Measurements from ENCODE around the gene GPR75. TPM values are rescaled to one million over a fixed set of nuclear protein-coding genes. Genes with fewer than 3 reads are reported as not detected.

The GPR75 gene
- total and polyA plus RNA-seq, 2 donors from 2014 or later = 0.17 to 2.4 TPM

GRCh38 chr2:53874401-53874950 lies 14.7 kb upstream of the GPR75 start:
- no peak for DNase-seq
- no peaks in the 10 kb centered on the region for H3K9me3 ChIP-seq (ENCODE audit: control insufficient read depth in 2 of 3, insufficient read depth in 1 of 3, low read length in 3 of 3)
- TF ChIP-seq CTCF (IDR thresholded peaks at IDR 0.05; ENCODE audit: borderline replicate concordance, extremely low read depth, insufficient read depth) = no peak
- no peaks in the 10 kb centered on the region for H3K4me1 ChIP-seq (ENCODE audit: control insufficient read depth in 2 of 3, insufficient read depth in 2 of 3, low read depth in 1 of 3, low read length in 3 of 3)
- intact Hi-C loops (cut with DNase I) = no loop called here
- H3K27ac ChIP-seq (ENCODE audit: low read depth in 2 of 2, low read length in 2 of 2) = no peak overlapping the region
- FAIRE-seq = no peak
- no peaks in the 10 kb centered on the region for H3K27me3 ChIP-seq (ENCODE audit: control insufficient read depth, insufficient read depth, low read length)
- H3K4me3 ChIP-seq (ENCODE audit: low read length in 3 of 3) = no peak overlapping the region
- no peak overlapping the region for H3K9ac ChIP-seq (ENCODE audit: low read length in 3 of 3)
- H3K36me3 ChIP-seq (ENCODE audit: control insufficient read depth in 2 of 3, insufficient read depth in 3 of 3, low read length in 3 of 3) = peaks cover 3 to 16% (median 4%) of the 10 kb centered on the region in 3 donors

GRCh38 chr2:53867773-53868172 lies 8.0 kb upstream of the GPR75 start:
- H3K4me1 ChIP-seq (ENCODE audit: control insufficient read depth in 2 of 3, insufficient read depth in 2 of 3, low read depth in 1 of 3, low read length in 3 of 3) = no peaks in the 10 kb centered on the region
- H3K9me3 ChIP-seq (ENCODE audit: control insufficient read depth in 2 of 3, insufficient read depth in 1 of 3, low read length in 3 of 3) = no peaks in the 10 kb centered on the region
- no peak overlapping the region for H3K4me3 ChIP-seq (ENCODE audit: low read length in 3 of 3)
- TF ChIP-seq CTCF (IDR thresholded peaks at IDR 0.05; ENCODE audit: borderline replicate concordance, extremely low read depth, insufficient read depth) = no peak
- no peak overlapping the region for H3K9ac ChIP-seq (ENCODE audit: low read length in 3 of 3)
- no peaks in the 10 kb centered on the region for H3K27me3 ChIP-seq (ENCODE audit: control insufficient read depth, insufficient read depth, low read length)
- no peak for DNase-seq
- FAIRE-seq = no peak
- H3K27ac ChIP-seq (ENCODE audit: low read depth in 2 of 2, low read length in 2 of 2) = no peak overlapping the region
- peaks cover 0 to 12% (median 9%) of the 10 kb centered on the region in 3 donors for H3K36me3 ChIP-seq (ENCODE audit: control insufficient read depth in 2 of 3, insufficient read depth in 3 of 3, low read length in 3 of 3)
- intact Hi-C loops (cut with DNase I) = no loop called here

- Histone ChIP-seq H3K36me3 (ENCODE audit: control insufficient read depth in 2 of 3, insufficient read depth in 3 of 3, low read length in 3 of 3) (peaks cover 0 to 12% (median 9%) of the 10 kb centered on the region in 3 donors), H3K27ac (ENCODE audit: low read depth in 2 of 2, low read length in 2 of 2) (no peak overlapping the region), H3K4me3 (ENCODE audit: low read length in 3 of 3) (no peak overlapping the region), H3K9ac (ENCODE audit: low read length in 3 of 3) (no peak overlapping the region), H3K4me1 (ENCODE audit: control insufficient read depth in 2 of 3, insufficient read depth in 2 of 3, low read depth in 1 of 3, low read length in 3 of 3) (no peaks in the 10 kb centered on the region), H3K9me3 (ENCODE audit: control insufficient read depth in 2 of 3, insufficient read depth in 1 of 3, low read length in 3 of 3) (no peaks in the 10 kb centered on the region), H3K27me3 (ENCODE audit: control insufficient read depth, insufficient read depth, low read length) (no peaks in the 10 kb centered on the region)
- DNase-seq (no peak), FAIRE-seq (no peak)
- no peak for TF ChIP-seq CTCF (IDR thresholded peaks at IDR 0.05; ENCODE audit: borderline replicate concordance, extremely low read depth, insufficient read depth)
- intact Hi-C loops (cut with DNase I) = no loop called here
These were observed 7.4 kb upstream of the GPR75 start for GRCh38 chr2:53867169-53867568.

- Histone ChIP-seq H3K9me3 (ENCODE audit: control insufficient read depth in 2 of 3, insufficient read depth in 1 of 3, low read length in 3 of 3) (no peaks in the 10 kb centered on the region), H3K36me3 (ENCODE audit: control insufficient read depth in 2 of 3, insufficient read depth in 3 of 3, low read length in 3 of 3) (peaks cover 0 to 12% (median 9%) of the 10 kb centered on the region in 3 donors), H3K4me3 (ENCODE audit: low read length in 3 of 3) (no peak overlapping the region), H3K4me1 (ENCODE audit: control insufficient read depth in 2 of 3, insufficient read depth in 2 of 3, low read depth in 1 of 3, low read length in 3 of 3) (no peaks in the 10 kb centered on the region), H3K27me3 (ENCODE audit: control insufficient read depth, insufficient read depth, low read length) (no peaks in the 10 kb centered on the region), H3K9ac (ENCODE audit: low read length in 3 of 3) (no peak overlapping the region), H3K27ac (ENCODE audit: low read depth in 2 of 2, low read length in 2 of 2) (no peak overlapping the region)
- peak in 2 of 5 donors; percentile 9 to 14 for DNase-seq
- FAIRE-seq = no peak
- no peak for TF ChIP-seq CTCF (IDR thresholded peaks at IDR 0.05; ENCODE audit: borderline replicate concordance, extremely low read depth, insufficient read depth)
- intact Hi-C loops (cut with DNase I) = no loop called here
These were observed 6.2 kb upstream of the GPR75 start for GRCh38 chr2:53865962-53866361.
